Medulla oblongata (tissue), 1 donor: ENCODE measurements around the gene ALDH8A1.

Experiments
- DNase-seq: peaks from one replicate; pipeline ENCODE4 v3.0.0-alpha.2; 2015; ENCODE audit errors: extremely low spot score

Gene ALDH8A1

GRCh38 chr6:134951494-134952263 lies 1.8 kb upstream of the ALDH8A1 start:
- no peak for DNase-seq

GRCh38 chr6:134950482-134950881 lies 581 bp upstream of the ALDH8A1 start:
- no peak for DNase-seq

- no peak for DNase-seq
Observed at GRCh38 chr6:134948691-134949090, 1.2 kb downstream of the ALDH8A1 start.

GRCh38 chr6:134948142-134948541 lies 1.8 kb downstream of the ALDH8A1 start:
- DNase-seq: no peak

GRCh38 chr6:134945045-134945444 lies 4.9 kb downstream of the ALDH8A1 start:
- DNase-seq: no peak

GRCh38 chr6:134943522-134944111 lies 6.3 kb downstream of the ALDH8A1 start:
- DNase-seq: no peak

GRCh38 chr6:134938896-134939295 lies 11.0 kb downstream of the ALDH8A1 start:
- DNase-seq: no peak

GRCh38 chr6:134937426-134937825 lies 12.5 kb downstream of the ALDH8A1 start:
- no peak for DNase-seq

- DNase-seq: no peak
Observed at GRCh38 chr6:134936931-134937330, 13.0 kb downstream of the ALDH8A1 start.

- DNase-seq: no peak
Observed at GRCh38 chr6:134936476-134936875, 13.4 kb downstream of the ALDH8A1 start.

- no peak for DNase-seq
Observed at GRCh38 chr6:134934793-134935485, 15.0 kb downstream of the ALDH8A1 start.

GRCh38 chr6:134932535-134933470 lies 17.1 kb downstream of the ALDH8A1 start:
- no peak for DNase-seq

GRCh38 chr6:134932098-134932497 lies 17.8 kb downstream of the ALDH8A1 start:
- DNase-seq: no peak

GRCh38 chr6:134930463-134930862 lies 19.4 kb downstream of the ALDH8A1 start:
- DNase-seq: no peak

GRCh38 chr6:134928151-134928900 lies 21.6 kb downstream of the ALDH8A1 start:
- DNase-seq: no peak

- no peak for DNase-seq
Observed at GRCh38 chr6:134925800-134926199, 24.1 kb downstream of the ALDH8A1 start.

- no peak for DNase-seq
Observed at GRCh38 chr6:134921721-134922261, 28.1 kb downstream of the ALDH8A1 start.

GRCh38 chr6:134921276-134921675 lies 28.6 kb downstream of the ALDH8A1 start:
- DNase-seq: no peak

- DNase-seq: no peak
Observed at GRCh38 chr6:134920422-134920821, 29.5 kb downstream of the ALDH8A1 start.

GRCh38 chr6:134918418-134918961 lies 31.4 kb downstream of the ALDH8A1 start:
- DNase-seq: no peak
